ENCODE data around the gene CLDN1.

CLDN1 gene

GRCh38 chr3:190356246-190356645 is 34.0 kb upstream of the CLDN1 start:
- H3K4me3 ChIP-seq (ENCODE audit: low read depth, low read length) = no peak overlapping the region
- TF ChIP-seq MAX (IDR thresholded peaks at IDR 0.05; ENCODE audit: low read depth, low read length) (no peak), CTCF (IDR thresholded peaks at IDR 0.05; ENCODE audit: low read depth, low read length) (no peak), POLR2A (IDR thresholded peaks at IDR 0.05; ENCODE audit: extremely low read depth, insufficient read length) (no peak), MYC (IDR thresholded peaks at IDR 0.05; ENCODE audit: low read depth, low read length) (no peak)
- no peak for DNase-seq (ENCODE audit: low read depth)

DNA sequence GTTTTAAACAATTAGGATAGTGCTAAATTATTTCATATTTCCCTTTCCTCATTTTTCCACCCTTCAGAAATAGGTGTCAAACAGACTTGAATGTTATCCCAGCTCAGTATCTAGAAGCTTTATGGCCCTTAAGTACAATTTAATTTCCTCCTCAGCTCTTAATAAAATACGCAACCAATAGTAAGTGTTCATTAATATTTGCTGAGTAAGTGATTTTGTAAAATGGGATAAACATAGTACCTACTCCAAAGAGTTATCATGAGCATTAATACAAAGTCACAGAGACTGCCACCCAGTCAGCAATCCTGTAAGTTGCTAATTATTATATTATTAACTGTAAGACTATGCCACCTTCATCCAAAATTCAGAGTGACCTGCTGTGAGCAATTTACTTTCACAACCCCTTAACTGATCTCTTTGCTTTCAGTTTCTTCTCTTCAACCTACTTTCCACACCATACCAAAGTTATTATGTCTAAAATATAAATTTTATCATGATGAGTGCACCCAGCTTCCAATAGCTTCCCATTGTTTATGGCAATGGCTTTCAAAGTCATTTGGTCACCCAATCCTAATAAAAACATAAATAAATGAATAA is 30.7 kb upstream of the CLDN1 start:
- H3K4me3 ChIP-seq (ENCODE audit: low read depth, low read length) = no peak overlapping the region
- TF ChIP-seq MAX (IDR thresholded peaks at IDR 0.05; ENCODE audit: low read depth, low read length) (no peak), CTCF (IDR thresholded peaks at IDR 0.05; ENCODE audit: low read depth, low read length) (no peak), MYC (IDR thresholded peaks at IDR 0.05; ENCODE audit: low read depth, low read length) (no peak), POLR2A (IDR thresholded peaks at IDR 0.05; ENCODE audit: extremely low read depth, insufficient read length) (no peak)
- DNase-seq (ENCODE audit: low read depth) = no peak

DNA sequence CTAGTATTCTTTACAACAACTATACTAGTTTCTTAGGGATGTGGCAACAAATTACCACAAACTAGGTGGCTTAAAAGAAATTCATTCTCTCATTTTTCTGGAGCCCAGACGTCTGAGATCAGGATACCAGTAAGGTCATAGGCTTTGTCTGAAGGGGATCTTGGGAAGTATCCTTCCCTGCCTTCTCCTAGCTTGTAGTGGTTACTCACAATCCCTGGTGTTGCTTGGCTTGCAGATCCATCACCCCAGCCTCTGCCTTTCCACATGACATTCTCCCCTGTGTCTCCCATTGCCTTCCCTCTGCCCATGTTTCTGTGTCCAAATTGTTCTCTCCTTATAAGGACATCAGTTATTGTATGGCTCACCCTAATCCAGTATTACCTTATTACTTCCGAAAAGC is 24.3 kb upstream of the CLDN1 start:
- no peak for DNase-seq (ENCODE audit: low read depth)
- no peak overlapping the region for H3K4me3 ChIP-seq (ENCODE audit: low read depth, low read length)
- TF ChIP-seq MAX (IDR thresholded peaks at IDR 0.05; ENCODE audit: low read depth, low read length) (no peak), MYC (IDR thresholded peaks at IDR 0.05; ENCODE audit: low read depth, low read length) (no peak), POLR2A (IDR thresholded peaks at IDR 0.05; ENCODE audit: extremely low read depth, insufficient read length) (no peak), CTCF (IDR thresholded peaks at IDR 0.05; ENCODE audit: low read depth, low read length) (no peak)

GRCh38 chr3:190345878-190346277 is 23.6 kb upstream of the CLDN1 start:
- DNase-seq (ENCODE audit: low read depth) = no peak
- no peak overlapping the region for H3K4me3 ChIP-seq (ENCODE audit: low read depth, low read length)
- no peak for TF ChIP-seq MYC (IDR thresholded peaks at IDR 0.05; ENCODE audit: low read depth, low read length)
- no peak for TF ChIP-seq POLR2A (IDR thresholded peaks at IDR 0.05; ENCODE audit: extremely low read depth, insufficient read length)
- TF ChIP-seq MAX (IDR thresholded peaks at IDR 0.05; ENCODE audit: low read depth, low read length) = no peak
- no peak for TF ChIP-seq CTCF (IDR thresholded peaks at IDR 0.05; ENCODE audit: low read depth, low read length)

- no peak for TF ChIP-seq POLR2A (IDR thresholded peaks at IDR 0.05; ENCODE audit: extremely low read depth, insufficient read length)
- TF ChIP-seq MYC (IDR thresholded peaks at IDR 0.05; ENCODE audit: low read depth, low read length) = no peak
- TF ChIP-seq MAX (IDR thresholded peaks at IDR 0.05; ENCODE audit: low read depth, low read length) = no peak
- TF ChIP-seq CTCF (IDR thresholded peaks at IDR 0.05; ENCODE audit: low read depth, low read length) = no peak
- H3K4me3 ChIP-seq (ENCODE audit: low read depth, low read length) = no peak overlapping the region
Measured at GRCh38 chr3:190345027-190345821, 23.0 kb upstream of the CLDN1 start.

More at GRCh38 chr3:190345027-190345821, 23.0 kb upstream of the CLDN1 start:
- no peak for DNase-seq (ENCODE audit: low read depth)
